Brain microvascular endothelial cell (primary cell): ENCODE measurements around the gene WDR82.

Source experiments
- DNase-seq: peaks from one replicate; pipeline ENCODE4 v3.0.0-alpha.2; 2020
- H3K27ac ChIP-seq: fragments of 250-450 bp; sonication (Bioruptor Pico); 2 replicates; pipeline ENCODE4 v1.5.1; 2020; ENCODE audit warnings: mild to moderate bottlenecking, moderate library complexity
- H3K27me3 ChIP-seq: fragments of 250-450 bp; sonication (Bioruptor Pico); replicated peaks from 2 replicates; pipeline ENCODE4 v1.5.1; 2020; ENCODE audit warnings: mild to moderate bottlenecking
- H3K36me3 ChIP-seq: fragments of 250-450 bp; sonication (Bioruptor Pico); replicated peaks from 2 replicates; pipeline ENCODE4 v1.5.1; 2020; ENCODE audit warnings: mild to moderate bottlenecking
- H3K4me3 ChIP-seq: 2 replicates; pipeline ENCODE4 v1.5.1; 2011; ENCODE audit warnings: low read depth, mild to moderate bottlenecking, control low read depth, low read length, moderate library complexity
- in situ Hi-C: cut with HindIII; loops from 2 replicates; pipeline ENCODE4 v1.10.0; 2017; ENCODE audit warnings: low sequenced_read_pairs, low pct_ligation_motif_present
- TF ChIP-seq, protein P1 (sequence below): IDR thresholded peaks from 2 replicates; pipeline ENCODE4 v1.5.1; 2011; ENCODE audit warnings: low read depth, mild to moderate bottlenecking, moderate library complexity, low read length, control low read depth, inconsistent platforms; ENCODE audit errors: missing control alignments

Gene WDR82

DNA sequence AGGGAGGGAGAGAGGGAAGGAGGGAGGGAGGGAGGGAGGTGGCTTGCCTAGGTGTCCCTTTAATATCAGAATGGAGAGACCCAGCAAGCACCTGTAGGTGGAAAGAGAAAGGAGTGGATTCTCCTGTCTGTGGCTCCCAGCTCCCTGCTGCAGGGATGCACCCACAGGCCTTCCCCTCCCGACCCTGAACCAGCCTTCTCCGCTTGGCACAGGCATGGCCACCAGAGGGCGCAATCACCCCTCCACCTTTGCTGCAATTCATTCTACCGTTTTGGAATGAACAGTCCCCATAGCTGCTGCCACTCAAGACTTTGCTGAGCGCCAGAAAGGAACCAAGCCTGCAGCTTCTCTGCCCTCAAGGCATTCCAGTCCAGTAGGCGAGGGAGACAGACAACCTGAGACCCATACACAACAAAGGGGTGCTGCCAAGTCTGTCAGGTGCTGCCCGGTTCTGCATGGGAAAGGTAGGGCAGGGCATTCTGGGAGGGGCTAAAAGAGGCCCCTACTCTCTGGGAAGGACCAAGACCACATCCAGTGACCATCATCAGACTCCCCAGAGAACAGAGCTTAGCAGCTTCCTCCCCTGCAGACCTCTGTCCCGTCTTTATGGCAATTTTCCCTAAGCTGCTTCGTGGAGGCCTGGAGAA lies 57.9 kb downstream of the WDR82 start:
- TF ChIP-seq, protein P1, sequence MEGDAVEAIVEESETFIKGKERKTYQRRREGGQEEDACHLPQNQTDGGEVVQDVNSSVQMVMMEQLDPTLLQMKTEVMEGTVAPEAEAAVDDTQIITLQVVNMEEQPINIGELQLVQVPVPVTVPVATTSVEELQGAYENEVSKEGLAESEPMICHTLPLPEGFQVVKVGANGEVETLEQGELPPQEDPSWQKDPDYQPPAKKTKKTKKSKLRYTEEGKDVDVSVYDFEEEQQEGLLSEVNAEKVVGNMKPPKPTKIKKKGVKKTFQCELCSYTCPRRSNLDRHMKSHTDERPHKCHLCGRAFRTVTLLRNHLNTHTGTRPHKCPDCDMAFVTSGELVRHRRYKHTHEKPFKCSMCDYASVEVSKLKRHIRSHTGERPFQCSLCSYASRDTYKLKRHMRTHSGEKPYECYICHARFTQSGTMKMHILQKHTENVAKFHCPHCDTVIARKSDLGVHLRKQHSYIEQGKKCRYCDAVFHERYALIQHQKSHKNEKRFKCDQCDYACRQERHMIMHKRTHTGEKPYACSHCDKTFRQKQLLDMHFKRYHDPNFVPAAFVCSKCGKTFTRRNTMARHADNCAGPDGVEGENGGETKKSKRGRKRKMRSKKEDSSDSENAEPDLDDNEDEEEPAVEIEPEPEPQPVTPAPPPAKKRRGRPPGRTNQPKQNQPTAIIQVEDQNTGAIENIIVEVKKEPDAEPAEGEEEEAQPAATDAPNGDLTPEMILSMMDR = peak; percentile 95
- Histone ChIP-seq H3K4me3 (no peak overlapping the region), H3K27me3 (no peaks in the 10 kb centered on the region), H3K36me3 (peaks cover under 1% of the 10 kb centered on the region), H3K27ac (no peak overlapping the region)
- peak; percentile 67 for DNase-seq
- in situ Hi-C loops = no loop called here

DNA sequence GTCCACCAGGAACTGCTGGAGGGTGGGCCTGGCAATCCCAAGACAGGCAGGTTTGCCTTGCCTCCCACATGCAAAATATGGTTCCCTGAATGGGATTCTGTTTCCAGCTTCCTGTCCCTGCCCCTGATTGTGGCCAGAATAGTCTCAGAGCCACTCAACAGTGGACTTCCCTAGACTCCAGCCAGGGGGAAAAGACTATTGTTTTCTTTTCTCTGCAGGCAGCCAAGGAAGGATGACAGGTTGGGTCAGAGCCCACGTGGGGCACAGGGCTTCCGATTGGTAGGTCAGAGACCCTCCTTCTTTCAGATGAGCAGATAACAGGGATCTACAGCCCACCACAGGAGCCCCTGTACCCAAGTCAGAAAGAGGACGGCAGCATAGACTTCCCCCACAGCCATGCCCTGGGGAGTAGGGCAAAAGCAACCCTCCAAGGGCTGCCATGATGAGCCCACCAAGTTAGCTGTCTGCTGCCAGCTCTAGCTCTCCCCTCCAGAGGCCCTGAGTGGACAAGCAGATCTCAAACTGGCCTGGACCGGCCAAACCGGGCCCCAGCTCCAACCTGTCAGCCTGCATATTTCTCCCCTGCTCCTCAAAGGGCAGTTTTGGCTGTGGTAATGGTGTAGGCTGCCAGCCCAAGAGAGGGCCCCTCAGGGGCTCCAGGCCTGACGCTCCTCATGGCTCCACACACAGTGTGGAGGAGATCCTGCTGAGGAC lies 59.4 kb downstream of the WDR82 start:
- Histone ChIP-seq H3K36me3 (peaks cover 12% of the 10 kb centered on the region), H3K4me3 (no peak overlapping the region), H3K27ac (no peak overlapping the region), H3K27me3 (no peaks in the 10 kb centered on the region)
- in situ Hi-C loops = no loop called here
- TF ChIP-seq, protein P1 = no peak
- DNase-seq = no peak

DNA sequence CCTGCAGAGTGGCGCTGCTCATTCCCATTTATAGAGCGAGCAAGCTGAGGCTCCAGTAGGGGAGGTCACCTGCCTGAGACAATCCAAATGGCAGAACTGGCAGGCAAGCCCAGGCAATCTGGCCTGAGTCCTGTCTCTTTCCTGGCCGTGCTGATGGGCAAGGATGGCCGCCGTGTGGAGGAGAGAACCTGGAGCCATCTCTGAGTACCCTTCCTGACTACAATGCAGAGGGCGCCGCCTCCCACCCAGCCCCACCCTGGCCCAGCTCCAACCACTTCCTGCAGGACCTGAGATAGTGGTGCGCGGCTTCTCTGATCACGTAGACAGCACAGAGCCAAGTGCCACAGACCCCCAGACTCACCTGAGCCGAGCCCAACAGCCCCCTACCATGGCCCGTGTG lies 60.0 kb downstream of the WDR82 start:
- peaks cover 17% of the 10 kb centered on the region for H3K36me3 ChIP-seq
- TF ChIP-seq, protein P1 = no peak
- H3K4me3 ChIP-seq = no peak overlapping the region
- no peak overlapping the region for H3K27ac ChIP-seq
- in situ Hi-C loops = no loop called here
- DNase-seq = no peak
- no peaks in the 10 kb centered on the region for H3K27me3 ChIP-seq

DNA sequence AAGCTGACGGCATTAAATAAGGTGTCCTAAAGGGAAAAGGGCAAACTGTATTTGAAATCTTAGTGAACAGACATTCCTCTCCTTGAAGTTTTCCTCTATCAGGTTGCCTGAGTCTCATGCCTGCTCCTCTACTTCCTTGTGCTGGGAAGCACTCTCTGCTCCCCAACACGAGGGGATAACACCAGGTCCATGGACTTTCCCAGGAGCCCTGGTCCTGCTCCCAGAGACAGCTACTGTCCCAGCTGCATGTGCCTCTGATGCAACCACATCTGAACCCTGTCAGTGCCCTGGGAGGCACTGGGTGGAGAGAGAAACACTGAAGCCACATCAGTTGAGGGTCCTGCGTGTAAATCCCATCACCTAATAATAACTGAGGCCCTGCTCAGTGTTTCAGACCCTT lies 60.4 kb downstream of the WDR82 start:
- Histone ChIP-seq H3K4me3 (no peak overlapping the region), H3K36me3 (peaks cover 21% of the 10 kb centered on the region), H3K27ac (no peak overlapping the region), H3K27me3 (no peaks in the 10 kb centered on the region)
- in situ Hi-C loops = no loop called here
- DNase-seq = no peak
- TF ChIP-seq, protein P1 = no peak

DNA sequence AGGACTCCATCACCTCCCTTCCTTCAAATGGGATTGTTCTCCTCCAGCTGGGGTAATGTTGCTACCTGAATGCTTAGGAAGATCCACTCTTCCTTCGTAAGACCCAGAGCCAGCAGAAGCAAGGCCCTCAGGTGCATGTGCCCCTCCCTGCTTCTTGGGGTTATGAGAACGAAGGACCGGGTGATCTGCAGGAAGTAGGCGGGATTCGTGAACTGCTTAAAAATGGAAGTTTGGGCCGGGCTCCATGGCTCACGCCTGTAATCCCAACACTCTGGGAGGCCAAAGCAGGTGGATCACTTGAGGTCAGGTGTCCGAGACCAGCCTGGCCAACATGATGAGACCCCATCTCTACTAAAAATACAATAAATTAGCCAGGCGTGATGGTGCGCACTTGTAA lies 61.0 kb downstream of the WDR82 start:
- in situ Hi-C loops = no loop called here
- Histone ChIP-seq H3K27ac (no peak overlapping the region), H3K36me3 (peaks cover 26% of the 10 kb centered on the region), H3K27me3 (no peaks in the 10 kb centered on the region), H3K4me3 (no peak overlapping the region)
- TF ChIP-seq, protein P1 = no peak
- DNase-seq = no peak
